ENCODE measurements around the gene KCNJ10.

- no peak for TF ChIP-seq POLR2AphosphoS5 (IDR thresholded peaks at IDR 0.05; ENCODE audit: low read depth, low read length)
- TF ChIP-seq SIN3A (IDR thresholded peaks at IDR 0.05; ENCODE audit: borderline replicate concordance, insufficient read depth, low read depth, low read length) = no peak
Measured at GRCh38 chr1:159972443-159973205, 97.3 kb downstream of the KCNJ10 start.
